Measurements from ENCODE around the gene NAALADL2.
"Not testable (repeated sequence)": the region's sequence is repeated elsewhere in the genome, so short reads cannot be mapped to it uniquely, and the experiment has no call there.

DNA sequence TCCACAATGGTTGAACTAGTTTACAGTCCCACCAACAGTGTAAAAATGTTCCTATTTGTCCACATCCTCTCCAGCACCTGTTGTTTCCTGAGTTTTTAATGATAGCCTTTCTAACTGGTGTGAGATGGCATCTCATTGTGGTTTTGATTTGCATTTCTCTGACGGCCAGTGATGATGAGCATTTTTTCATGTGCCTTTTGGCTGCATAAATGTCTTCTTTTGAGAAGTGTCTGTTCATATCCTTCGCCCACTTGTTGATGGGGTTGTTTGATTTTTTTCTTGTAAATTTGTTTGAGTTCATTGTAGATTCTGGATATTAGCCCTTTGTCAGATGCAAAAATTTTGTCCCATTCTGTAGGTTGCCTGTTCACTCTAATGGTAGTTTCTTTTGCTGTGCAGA, 564.7 kb downstream of the NAALADL2 start:
- TF ChIP-seq, protein P1, sequence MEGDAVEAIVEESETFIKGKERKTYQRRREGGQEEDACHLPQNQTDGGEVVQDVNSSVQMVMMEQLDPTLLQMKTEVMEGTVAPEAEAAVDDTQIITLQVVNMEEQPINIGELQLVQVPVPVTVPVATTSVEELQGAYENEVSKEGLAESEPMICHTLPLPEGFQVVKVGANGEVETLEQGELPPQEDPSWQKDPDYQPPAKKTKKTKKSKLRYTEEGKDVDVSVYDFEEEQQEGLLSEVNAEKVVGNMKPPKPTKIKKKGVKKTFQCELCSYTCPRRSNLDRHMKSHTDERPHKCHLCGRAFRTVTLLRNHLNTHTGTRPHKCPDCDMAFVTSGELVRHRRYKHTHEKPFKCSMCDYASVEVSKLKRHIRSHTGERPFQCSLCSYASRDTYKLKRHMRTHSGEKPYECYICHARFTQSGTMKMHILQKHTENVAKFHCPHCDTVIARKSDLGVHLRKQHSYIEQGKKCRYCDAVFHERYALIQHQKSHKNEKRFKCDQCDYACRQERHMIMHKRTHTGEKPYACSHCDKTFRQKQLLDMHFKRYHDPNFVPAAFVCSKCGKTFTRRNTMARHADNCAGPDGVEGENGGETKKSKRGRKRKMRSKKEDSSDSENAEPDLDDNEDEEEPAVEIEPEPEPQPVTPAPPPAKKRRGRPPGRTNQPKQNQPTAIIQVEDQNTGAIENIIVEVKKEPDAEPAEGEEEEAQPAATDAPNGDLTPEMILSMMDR (IDR thresholded peaks at IDR 0.05; ENCODE audit: insufficient read depth, low read length, poor library complexity, severe bottlenecking), result not testable (repeated sequence)
- not testable (repeated sequence) for TF ChIP-seq EZH2phosphoT487 (conservative IDR thresholded peaks at IDR 0.05; ENCODE audit: low read length)
